Measurements from ENCODE around the gene TAF1D. TPM values are rescaled to one million over a fixed set of nuclear protein-coding genes. Genes with fewer than 3 reads are reported as not detected.

Gene TAF1D
- polyA plus RNA-seq, 1 donor from 2014 or later, result 204 TPM

DNA sequence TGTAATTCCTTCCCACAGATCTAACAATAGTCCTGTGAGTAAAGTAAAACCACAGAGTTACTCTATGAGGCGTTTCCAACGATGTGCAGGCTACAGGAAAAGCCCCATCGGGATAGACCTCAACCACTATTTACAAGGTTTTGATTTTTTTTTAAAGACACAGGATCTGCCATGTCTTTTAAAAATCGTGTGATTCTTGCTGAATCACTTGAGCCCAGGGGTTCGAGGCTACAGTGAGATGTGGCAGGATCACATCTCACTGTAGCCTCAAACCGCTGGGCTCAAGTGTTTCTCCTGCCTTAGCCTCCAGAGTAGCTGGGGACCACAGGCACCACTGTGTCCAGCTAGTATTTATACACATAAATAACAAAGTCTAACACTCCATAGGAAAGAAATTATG is 7.8 kb downstream of the TAF1D start:
- Histone ChIP-seq H4K20me1 (ENCODE audit: insufficient read depth) (no peaks in the 10 kb centered on the region), H3K9me3 (ENCODE audit: low read length) (no peaks in the 10 kb centered on the region), H3K9ac (ENCODE audit: low read length) (no peak overlapping the region), H3K79me2 (replicated peaks; ENCODE audit: insufficient read depth, low read length) (peaks cover 11% of the 10 kb centered on the region), H3F3A (ENCODE audit: insufficient read depth, low read length, poor library complexity, severe bottlenecking) (no peaks in the 10 kb centered on the region), H3K4me2 (ENCODE audit: low read length) (no peak overlapping the region), H3K4me3 (ENCODE audit: low read length) (no peak overlapping the region), H2AFZ (ENCODE audit: low read depth, low read length) (no peak overlapping the region), H3K9me2 (ENCODE audit: insufficient read depth, low read length) (no peaks in the 10 kb centered on the region), H3K36me3 (ENCODE audit: insufficient read depth, low read length) (peaks cover 19% of the 10 kb centered on the region), H3K27ac (ENCODE audit: low read length) (no peak overlapping the region), H3K27me3 (ENCODE audit: insufficient read depth, low read depth, low read length) (no peaks in the 10 kb centered on the region)
- TF ChIP-seq, protein P1, sequence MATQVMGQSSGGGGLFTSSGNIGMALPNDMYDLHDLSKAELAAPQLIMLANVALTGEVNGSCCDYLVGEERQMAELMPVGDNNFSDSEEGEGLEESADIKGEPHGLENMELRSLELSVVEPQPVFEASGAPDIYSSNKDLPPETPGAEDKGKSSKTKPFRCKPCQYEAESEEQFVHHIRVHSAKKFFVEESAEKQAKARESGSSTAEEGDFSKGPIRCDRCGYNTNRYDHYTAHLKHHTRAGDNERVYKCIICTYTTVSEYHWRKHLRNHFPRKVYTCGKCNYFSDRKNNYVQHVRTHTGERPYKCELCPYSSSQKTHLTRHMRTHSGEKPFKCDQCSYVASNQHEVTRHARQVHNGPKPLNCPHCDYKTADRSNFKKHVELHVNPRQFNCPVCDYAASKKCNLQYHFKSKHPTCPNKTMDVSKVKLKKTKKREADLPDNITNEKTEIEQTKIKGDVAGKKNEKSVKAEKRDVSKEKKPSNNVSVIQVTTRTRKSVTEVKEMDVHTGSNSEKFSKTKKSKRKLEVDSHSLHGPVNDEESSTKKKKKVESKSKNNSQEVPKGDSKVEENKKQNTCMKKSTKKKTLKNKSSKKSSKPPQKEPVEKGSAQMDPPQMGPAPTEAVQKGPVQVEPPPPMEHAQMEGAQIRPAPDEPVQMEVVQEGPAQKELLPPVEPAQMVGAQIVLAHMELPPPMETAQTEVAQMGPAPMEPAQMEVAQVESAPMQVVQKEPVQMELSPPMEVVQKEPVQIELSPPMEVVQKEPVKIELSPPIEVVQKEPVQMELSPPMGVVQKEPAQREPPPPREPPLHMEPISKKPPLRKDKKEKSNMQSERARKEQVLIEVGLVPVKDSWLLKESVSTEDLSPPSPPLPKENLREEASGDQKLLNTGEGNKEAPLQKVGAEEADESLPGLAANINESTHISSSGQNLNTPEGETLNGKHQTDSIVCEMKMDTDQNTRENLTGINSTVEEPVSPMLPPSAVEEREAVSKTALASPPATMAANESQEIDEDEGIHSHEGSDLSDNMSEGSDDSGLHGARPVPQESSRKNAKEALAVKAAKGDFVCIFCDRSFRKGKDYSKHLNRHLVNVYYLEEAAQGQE (IDR thresholded peaks at IDR 0.05; ENCODE audit: borderline replicate concordance), result no peak
- TF ChIP-seq TAF1 (IDR thresholded peaks at IDR 0.05; ENCODE audit: low read depth), result no peak
- TF ChIP-seq RAD21 (conservative IDR thresholded peaks at IDR 0.05), result no peak
- no peak for TF ChIP-seq SMC3 (conservative IDR thresholded peaks at IDR 0.05; ENCODE audit: poor library complexity)
- TF ChIP-seq EP300 (conservative IDR thresholded peaks at IDR 0.05; ENCODE audit: poor library complexity, severe bottlenecking), result no peak
- no peak for TF ChIP-seq POLR2AphosphoS5 (IDR thresholded peaks at IDR 0.05)
- TF ChIP-seq MXI1 (conservative IDR thresholded peaks at IDR 0.05; ENCODE audit: poor library complexity, severe bottlenecking), result no peak
- TF ChIP-seq, protein P2, sequence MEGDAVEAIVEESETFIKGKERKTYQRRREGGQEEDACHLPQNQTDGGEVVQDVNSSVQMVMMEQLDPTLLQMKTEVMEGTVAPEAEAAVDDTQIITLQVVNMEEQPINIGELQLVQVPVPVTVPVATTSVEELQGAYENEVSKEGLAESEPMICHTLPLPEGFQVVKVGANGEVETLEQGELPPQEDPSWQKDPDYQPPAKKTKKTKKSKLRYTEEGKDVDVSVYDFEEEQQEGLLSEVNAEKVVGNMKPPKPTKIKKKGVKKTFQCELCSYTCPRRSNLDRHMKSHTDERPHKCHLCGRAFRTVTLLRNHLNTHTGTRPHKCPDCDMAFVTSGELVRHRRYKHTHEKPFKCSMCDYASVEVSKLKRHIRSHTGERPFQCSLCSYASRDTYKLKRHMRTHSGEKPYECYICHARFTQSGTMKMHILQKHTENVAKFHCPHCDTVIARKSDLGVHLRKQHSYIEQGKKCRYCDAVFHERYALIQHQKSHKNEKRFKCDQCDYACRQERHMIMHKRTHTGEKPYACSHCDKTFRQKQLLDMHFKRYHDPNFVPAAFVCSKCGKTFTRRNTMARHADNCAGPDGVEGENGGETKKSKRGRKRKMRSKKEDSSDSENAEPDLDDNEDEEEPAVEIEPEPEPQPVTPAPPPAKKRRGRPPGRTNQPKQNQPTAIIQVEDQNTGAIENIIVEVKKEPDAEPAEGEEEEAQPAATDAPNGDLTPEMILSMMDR (IDR thresholded peaks at IDR 0.05; ENCODE audit: poor library complexity, severe bottlenecking), result no peak
- no peak for TF ChIP-seq EZH2 (IDR thresholded peaks at IDR 0.05; ENCODE audit: borderline replicate concordance, insufficient read depth, low read length, poor library complexity, severe bottlenecking)

DNA sequence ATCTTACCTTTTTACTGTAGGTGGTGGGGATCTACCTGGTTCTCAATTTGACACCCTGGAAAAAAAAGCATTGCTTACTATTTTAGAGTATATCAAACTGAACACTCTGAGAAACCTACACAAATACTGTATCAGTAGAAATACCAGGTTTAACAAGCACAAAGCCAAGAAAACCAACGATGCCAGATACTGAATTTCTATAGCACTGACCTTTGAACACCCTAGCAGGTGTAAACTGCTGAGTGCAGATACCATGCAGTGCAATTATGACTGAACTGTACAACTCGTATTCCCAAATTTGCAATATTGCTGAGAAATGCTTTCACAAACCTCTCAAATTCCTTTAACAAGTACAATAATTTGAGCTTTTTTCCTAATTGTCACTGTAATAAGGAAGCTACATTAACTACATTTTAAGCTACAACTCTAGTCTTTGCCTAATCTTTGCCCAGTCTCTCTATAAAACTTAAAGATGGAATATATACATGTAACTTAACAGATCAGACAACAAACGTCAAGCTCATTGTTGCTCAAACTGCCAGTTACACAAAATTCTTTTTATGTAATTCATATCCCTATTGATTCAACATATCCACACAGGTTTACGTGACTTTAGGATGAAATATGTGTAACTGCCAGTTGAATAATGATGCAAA is 8.9 kb downstream of the TAF1D start:
- Histone ChIP-seq H3K9me3 (ENCODE audit: low read length) (no peaks in the 10 kb centered on the region), H4K20me1 (ENCODE audit: insufficient read depth) (no peaks in the 10 kb centered on the region), H3K36me3 (ENCODE audit: insufficient read depth, low read length) (peaks cover 16% of the 10 kb centered on the region), H2AFZ (ENCODE audit: low read depth, low read length) (no peak overlapping the region), H3K27ac (ENCODE audit: low read length) (no peak overlapping the region), H3K4me2 (ENCODE audit: low read length) (no peak overlapping the region), H3K4me3 (ENCODE audit: low read length) (no peak overlapping the region), H3K79me2 (replicated peaks; ENCODE audit: insufficient read depth, low read length) (no peaks in the 10 kb centered on the region), H3K27me3 (ENCODE audit: insufficient read depth, low read depth, low read length) (no peaks in the 10 kb centered on the region), H3K9ac (ENCODE audit: low read length) (no peak overlapping the region), H3F3A (ENCODE audit: insufficient read depth, low read length, poor library complexity, severe bottlenecking) (no peaks in the 10 kb centered on the region), H3K9me2 (ENCODE audit: insufficient read depth, low read length) (no peaks in the 10 kb centered on the region)
- TF ChIP-seq, protein P1 (IDR thresholded peaks at IDR 0.05; ENCODE audit: borderline replicate concordance), result no peak
- TF ChIP-seq EP300 (conservative IDR thresholded peaks at IDR 0.05; ENCODE audit: poor library complexity, severe bottlenecking) (no peak), SMC3 (conservative IDR thresholded peaks at IDR 0.05; ENCODE audit: poor library complexity) (no peak), EZH2 (IDR thresholded peaks at IDR 0.05; ENCODE audit: borderline replicate concordance, insufficient read depth, low read length, poor library complexity, severe bottlenecking) (no peak), MXI1 (conservative IDR thresholded peaks at IDR 0.05; ENCODE audit: poor library complexity, severe bottlenecking) (no peak), RAD21 (conservative IDR thresholded peaks at IDR 0.05) (no peak)
